ENCODE data around the gene BBS9. TPM values are rescaled to one million over a fixed set of nuclear protein-coding genes. Genes with fewer than 3 reads are reported as not detected.

Gene BBS9
- total and polyA plus RNA-seq, 2 of the 4 experiments (the other 2 are of a cell fraction), result 7.9 to 9.5 TPM

DNA sequence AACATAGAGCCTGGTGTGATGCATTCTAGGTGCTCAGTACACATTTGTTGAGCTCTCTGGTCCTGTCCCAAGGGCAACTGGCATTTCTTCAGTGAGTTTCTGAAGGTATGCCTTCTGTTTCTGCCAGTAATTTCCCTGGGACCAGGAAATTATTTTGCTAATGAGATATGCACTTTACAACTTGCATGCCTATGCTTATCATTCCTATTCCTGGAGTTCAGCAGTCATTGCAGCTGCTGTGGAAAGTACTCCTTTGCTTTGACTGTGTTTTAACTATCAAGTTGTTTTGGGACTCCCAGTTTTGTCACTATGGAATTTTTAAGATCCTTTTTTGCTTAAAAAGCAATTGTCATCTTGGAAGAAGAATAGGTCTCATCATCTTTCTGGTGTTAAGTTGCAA lies 283.0 kb downstream of the BBS9 start:
- Histone ChIP-seq H4K91ac (ENCODE audit: insufficient read depth, low read depth, low read length) (no peak overlapping the region), H3K4me2 (ENCODE audit: low read depth, low read length) (no peak overlapping the region), H2BK20ac (ENCODE audit: low read depth, low read length) (no peak overlapping the region), H3K9me3 (ENCODE audit: control insufficient read depth, insufficient read depth, low read length) (no peaks in the 10 kb centered on the region; the same call in none of the 2 replicates), H3K56ac (ENCODE audit: extremely low read depth, insufficient read depth, low read length) (no peak overlapping the region), H4K20me1 (ENCODE audit: insufficient read depth, low read length) (no peaks in the 10 kb centered on the region), H2BK15ac (ENCODE audit: low read depth, low read length) (no peak overlapping the region), H3K4me1 (ENCODE audit: control insufficient read depth, insufficient read depth, low read length) (no peaks in the 10 kb centered on the region), H3K27ac (ENCODE audit: insufficient read depth, low read length) (no peak overlapping the region), H3K14ac (replicated peaks; ENCODE audit: low read depth, low read length) (no peak overlapping the region), H3K36me3 (ENCODE audit: control insufficient read depth, insufficient read depth, low read length) (no peaks in the 10 kb centered on the region), H3K4ac (ENCODE audit: low read depth, low read length) (no peak overlapping the region), H2BK120ac (ENCODE audit: low read depth, low read length) (no peak overlapping the region), H3K23ac (ENCODE audit: low read depth, low read length) (no peak overlapping the region), H3K79me1 (ENCODE audit: low read depth in 1 of 2, low read length in 2 of 2) (no peaks in the 10 kb centered on the region), H4K5ac (ENCODE audit: low read depth, low read length) (no peak overlapping the region), H3K9me1 (ENCODE audit: insufficient read depth, low read length) (no peaks in the 10 kb centered on the region), H3K9ac (ENCODE audit: low read depth, low read length) (no peak overlapping the region), H2AK5ac (ENCODE audit: low read depth, low read length) (no peak overlapping the region), H4K8ac (ENCODE audit: low read depth in 2 of 2, low read length in 2 of 2) (no peak overlapping the region), H3K18ac (ENCODE audit: low read depth, low read length) (no peak overlapping the region), H2AFZ (replicated peaks; ENCODE audit: low read length, poor library complexity) (no peak overlapping the region), H2AK9ac (replicated peaks; ENCODE audit: low read depth, low read length, poor library complexity) (no peak overlapping the region), H3K4me3 (ENCODE audit: insufficient read depth, low read depth, low read length) (no peak overlapping the region), H3K27me3 (ENCODE audit: control insufficient read depth, insufficient read depth, low read length) (no peaks in the 10 kb centered on the region), H2BK5ac (ENCODE audit: low read depth, low read length, poor library complexity, severe bottlenecking) (no peak overlapping the region)
- no TSS peak for BruUV-seq (replicated peaks)
- ATAC-seq (ENCODE audit: low read depth) (no peak), DNase-seq (no peak)
- intact Hi-C loops (cut with micrococcal nuclease), result no loop called here
- dilution Hi-C loops (cut with HindIII; ENCODE audit: low sequenced_read_pairs, unreplicated experiment), result no loop called here
- ChIA-PET POLR2A (ENCODE audit: unreplicated experiment) (no interaction called here), CTCF (no interaction called here)
- TF ChIP-seq MAFK (IDR thresholded peaks at IDR 0.05; ENCODE audit: low read depth, low read length) (no peak), RCOR1 (IDR thresholded peaks at IDR 0.05; ENCODE audit: insufficient replicate concordance, low read length) (no peak), FOS (IDR thresholded peaks at IDR 0.05; ENCODE audit: low read depth, low read length) (no peak), BHLHE40 (IDR thresholded peaks at IDR 0.05; ENCODE audit: low read depth, low read length) (no peak), MAZ (IDR thresholded peaks at IDR 0.05; ENCODE audit: borderline replicate concordance, low read depth, low read length) (no peak), RAD21 (IDR thresholded peaks at IDR 0.05; ENCODE audit: low read length) (no peak), POLR2A (IDR thresholded peaks at IDR 0.05; ENCODE audit: low read depth, low read length) (no peak), CEBPB (IDR thresholded peaks at IDR 0.05; ENCODE audit: low read depth, low read length) (no peak), MXI1 (IDR thresholded peaks at IDR 0.05; ENCODE audit: borderline replicate concordance, low read depth, low read length) (no peak), RFX5 (IDR thresholded peaks at IDR 0.05; ENCODE audit: low read depth, low read length) (no peak), CHD1 (IDR thresholded peaks at IDR 0.05; ENCODE audit: low read depth, low read length) (no peak), NFE2L2 (IDR thresholded peaks at IDR 0.05; ENCODE audit: low read depth, low read length) (no peak), SMC3 (IDR thresholded peaks at IDR 0.05; ENCODE audit: low read depth, low read length) (no peak)
- TF ChIP-seq, protein P1, sequence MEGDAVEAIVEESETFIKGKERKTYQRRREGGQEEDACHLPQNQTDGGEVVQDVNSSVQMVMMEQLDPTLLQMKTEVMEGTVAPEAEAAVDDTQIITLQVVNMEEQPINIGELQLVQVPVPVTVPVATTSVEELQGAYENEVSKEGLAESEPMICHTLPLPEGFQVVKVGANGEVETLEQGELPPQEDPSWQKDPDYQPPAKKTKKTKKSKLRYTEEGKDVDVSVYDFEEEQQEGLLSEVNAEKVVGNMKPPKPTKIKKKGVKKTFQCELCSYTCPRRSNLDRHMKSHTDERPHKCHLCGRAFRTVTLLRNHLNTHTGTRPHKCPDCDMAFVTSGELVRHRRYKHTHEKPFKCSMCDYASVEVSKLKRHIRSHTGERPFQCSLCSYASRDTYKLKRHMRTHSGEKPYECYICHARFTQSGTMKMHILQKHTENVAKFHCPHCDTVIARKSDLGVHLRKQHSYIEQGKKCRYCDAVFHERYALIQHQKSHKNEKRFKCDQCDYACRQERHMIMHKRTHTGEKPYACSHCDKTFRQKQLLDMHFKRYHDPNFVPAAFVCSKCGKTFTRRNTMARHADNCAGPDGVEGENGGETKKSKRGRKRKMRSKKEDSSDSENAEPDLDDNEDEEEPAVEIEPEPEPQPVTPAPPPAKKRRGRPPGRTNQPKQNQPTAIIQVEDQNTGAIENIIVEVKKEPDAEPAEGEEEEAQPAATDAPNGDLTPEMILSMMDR (conservative IDR thresholded peaks at IDR 0.05; ENCODE audit: low read depth, low read length), result no peak
- TF ChIP-seq, protein P2, sequence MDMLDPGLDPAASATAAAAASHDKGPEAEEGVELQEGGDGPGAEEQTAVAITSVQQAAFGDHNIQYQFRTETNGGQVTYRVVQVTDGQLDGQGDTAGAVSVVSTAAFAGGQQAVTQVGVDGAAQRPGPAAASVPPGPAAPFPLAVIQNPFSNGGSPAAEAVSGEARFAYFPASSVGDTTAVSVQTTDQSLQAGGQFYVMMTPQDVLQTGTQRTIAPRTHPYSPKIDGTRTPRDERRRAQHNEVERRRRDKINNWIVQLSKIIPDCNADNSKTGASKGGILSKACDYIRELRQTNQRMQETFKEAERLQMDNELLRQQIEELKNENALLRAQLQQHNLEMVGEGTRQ (IDR thresholded peaks at IDR 0.05; ENCODE audit: low read depth, low read length), result no peak
- TF ChIP-seq, protein P3, sequence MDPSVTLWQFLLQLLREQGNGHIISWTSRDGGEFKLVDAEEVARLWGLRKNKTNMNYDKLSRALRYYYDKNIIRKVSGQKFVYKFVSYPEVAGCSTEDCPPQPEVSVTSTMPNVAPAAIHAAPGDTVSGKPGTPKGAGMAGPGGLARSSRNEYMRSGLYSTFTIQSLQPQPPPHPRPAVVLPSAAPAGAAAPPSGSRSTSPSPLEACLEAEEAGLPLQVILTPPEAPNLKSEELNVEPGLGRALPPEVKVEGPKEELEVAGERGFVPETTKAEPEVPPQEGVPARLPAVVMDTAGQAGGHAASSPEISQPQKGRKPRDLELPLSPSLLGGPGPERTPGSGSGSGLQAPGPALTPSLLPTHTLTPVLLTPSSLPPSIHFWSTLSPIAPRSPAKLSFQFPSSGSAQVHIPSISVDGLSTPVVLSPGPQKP (IDR thresholded peaks at IDR 0.05; ENCODE audit: borderline replicate concordance, low read depth, low read length), result no peak
- in situ Hi-C loops (cut with MboI; ENCODE audit: low sequenced_read_pairs), result no loop called here
